AG08396 (cell line): ENCODE measurements around the gene GLT6D1.

Experiments
- DNase-seq: peaks from one replicate; pipeline ENCODE4 v3.0.0; 2012; ENCODE audit warnings: low spot score, mixed read lengths

GLT6D1 gene

DNA sequence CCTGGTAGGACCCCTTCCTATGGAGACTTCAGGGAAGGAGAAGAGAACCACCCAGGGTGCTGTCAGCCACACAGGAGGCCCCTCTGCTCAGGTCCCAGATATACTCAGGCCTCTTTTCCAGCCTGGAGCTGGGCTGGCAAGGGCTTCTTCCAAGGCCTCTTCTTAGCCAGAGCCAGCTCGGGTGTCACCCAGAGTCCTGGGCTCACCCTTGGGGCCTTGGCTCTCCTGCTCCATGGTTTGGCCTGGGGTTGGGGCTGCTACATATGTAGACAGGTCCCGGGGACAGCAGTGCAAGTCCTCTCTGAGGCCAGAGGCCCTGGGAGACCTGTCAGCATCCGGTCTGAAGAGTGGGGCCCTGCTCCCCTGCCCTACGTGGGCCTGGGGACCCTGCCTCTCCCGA is 55.0 kb downstream of the GLT6D1 start:
- no peak for DNase-seq

DNA sequence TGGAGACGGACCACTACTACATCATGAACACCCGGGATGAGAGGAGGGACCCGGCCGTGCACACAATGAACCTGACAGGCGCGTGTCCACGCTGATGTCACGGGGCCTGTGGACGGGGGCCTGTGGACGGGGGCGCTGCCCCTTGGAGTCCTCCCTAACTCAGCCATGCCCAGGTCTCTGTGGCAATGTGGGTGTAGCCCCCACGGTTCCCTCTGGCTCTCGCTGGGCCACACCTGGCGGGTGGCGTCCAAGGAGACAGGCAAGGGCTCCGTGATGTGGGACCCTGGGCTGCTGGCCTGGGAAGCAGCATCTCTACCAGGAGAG is 55.7 kb downstream of the GLT6D1 start:
- no peak for DNase-seq

DNA sequence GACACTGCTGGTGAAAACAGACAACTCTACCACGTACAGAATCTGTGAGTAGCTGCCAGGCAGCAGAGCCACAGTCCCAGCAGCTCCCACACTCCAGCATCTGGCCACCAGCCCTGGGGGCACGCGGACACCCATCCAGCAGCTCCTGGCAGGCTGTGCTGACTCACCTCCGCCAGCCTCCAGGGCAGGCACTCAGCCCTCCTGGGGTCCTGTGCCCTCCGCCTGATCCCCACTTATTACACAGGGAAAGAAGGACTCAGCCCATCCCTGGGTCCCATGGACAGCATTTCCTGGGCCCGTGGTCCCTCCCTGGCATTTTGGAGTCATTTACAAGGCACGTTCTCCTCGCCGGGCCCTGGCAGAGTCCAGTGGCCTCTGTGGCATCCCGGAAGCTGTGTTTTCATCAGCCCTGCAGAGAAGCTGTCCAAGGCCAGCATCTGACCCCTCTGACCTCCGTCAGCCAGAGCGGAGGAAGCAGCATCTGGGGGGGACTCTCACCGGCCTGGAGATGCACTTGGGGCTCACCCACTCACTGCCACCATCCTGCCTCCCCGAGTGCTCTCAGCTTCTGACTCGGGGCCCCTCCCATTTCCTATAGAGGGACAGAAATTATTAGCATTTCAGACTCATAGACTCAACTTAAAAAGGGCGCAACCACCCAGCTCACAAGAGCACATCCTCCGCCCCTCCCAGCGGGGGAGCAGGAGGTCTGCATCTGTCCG is 56.2 kb downstream of the GLT6D1 start:
- DNase-seq = no peak

DNA sequence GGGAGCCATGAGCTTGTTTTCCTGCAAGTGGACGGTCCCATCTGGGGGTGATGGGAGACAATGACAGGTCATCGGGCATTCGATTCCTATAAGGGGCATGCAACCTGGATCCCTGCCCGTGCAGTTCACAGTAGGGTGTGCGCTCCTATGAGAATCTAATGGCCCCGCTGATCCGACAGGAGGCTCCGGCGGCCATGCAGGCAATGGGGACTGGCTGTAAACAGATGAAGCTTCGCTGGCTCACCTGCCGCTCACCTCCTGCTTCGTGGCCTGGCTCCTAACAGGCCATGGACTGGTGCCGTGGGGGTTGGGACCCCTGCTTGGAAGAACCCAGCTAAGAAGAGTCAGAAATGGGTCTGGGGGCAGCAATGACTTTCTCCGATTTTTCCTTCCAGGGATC is 56.8 kb downstream of the GLT6D1 start:
- DNase-seq = no peak

DNA sequence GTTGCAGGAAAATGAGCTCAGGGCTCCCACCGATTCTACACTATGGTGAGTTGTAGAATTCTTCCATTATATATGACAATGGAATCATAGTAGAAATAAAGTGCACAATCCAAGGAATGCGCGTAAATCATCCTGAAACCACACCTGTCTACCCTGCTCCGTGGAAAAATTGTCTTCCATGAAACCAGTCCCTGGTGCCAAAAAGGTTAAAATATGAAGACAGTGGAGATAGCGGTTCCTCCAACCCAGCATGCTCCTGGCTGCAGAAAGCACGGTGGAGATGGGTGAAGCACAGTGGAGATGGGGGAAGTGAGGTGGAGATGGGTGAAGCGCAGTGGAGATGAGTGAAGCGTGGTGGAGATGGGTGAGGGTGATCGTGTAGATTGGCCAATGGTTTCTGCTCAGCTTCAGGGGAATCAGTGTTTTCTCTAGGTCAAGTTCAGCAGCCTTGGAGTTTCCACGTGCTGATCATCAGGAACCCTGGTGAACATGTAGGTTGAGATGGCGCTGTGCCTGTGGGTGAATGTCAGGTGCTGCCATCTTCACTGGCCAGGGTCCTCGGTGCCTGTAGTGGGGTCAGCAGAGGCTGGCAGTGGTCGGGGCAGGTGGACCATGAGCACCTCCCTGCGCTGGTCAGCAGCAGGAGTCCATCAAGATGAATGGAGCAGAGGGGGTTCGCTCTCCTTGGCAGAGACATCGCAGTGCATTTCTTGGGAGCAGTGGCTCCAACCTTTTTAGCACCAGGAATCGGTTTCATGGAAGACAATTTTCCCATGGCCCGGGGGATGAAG is 57.5 kb downstream of the GLT6D1 start:
- DNase-seq = no peak

DNA sequence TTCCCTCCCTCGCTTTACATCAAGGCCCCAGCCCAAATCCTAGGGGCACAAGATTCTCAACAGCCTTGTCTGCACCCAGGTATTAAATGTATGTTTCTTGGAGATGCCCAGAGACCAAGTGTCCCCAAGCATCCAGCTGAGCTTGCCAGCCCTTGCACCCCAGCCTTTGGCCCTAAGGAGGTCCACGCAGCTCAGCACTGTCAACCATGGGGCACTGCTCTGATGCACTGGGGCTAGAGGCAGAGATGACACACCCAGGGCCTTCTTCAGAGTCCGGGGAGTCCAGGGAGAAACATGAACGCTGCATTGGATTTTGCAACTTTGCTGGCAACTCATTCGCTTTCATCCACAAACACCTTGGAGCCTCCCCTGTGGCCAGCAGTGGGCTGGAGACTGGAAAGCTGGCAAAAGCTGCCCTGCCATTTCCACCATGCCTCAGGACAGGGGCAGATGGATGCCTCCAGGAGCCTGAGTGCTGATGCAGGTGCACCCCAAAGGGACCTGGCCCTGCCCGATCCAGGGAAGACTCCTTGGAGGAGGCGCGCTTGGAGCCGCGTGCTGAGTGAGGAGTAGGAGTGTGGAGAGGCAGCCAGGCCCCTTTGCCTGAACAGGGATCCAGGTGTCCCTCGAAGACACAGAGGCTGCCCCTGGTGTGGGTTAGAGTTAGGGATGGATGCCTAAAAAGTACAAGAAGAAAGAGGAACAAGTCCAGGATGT is 58.5 kb downstream of the GLT6D1 start:
- DNase-seq = no peak

DNA sequence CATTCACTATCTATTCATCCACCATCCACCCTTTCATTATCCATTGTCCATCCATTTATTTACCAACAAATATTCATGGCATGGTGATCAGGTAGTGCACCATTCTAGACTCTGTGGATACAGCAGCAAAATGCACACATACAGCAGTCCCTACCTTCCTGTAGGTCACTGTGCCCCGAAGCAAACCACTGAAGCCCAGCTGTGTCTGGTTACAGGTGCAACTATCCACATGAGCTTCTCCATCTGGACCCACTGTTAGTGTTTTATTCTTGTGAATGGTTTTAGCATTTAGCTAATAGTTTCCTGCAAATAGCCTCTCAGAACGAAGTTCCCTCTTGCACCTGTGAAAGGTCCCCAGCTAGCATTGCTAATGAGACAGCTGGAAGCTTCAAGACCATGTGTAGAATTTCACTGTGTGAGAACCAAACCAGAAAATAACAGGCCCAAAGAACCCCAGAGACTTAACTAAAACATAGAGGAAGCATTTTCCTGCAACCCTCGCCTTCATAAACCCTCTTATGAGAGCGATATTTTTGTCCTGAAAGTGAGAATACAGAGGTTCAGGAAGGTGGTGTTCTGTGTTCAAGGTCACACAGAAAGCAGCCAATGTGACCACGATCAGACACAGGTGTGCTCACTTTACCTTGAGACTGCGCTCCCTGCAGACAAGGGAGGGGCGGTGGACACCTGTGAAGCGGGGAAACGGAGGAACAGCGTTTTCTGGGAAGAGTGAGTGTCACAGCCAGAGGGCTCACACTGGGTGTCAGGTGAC is 59.3 kb downstream of the GLT6D1 start:
- no peak for DNase-seq

DNA sequence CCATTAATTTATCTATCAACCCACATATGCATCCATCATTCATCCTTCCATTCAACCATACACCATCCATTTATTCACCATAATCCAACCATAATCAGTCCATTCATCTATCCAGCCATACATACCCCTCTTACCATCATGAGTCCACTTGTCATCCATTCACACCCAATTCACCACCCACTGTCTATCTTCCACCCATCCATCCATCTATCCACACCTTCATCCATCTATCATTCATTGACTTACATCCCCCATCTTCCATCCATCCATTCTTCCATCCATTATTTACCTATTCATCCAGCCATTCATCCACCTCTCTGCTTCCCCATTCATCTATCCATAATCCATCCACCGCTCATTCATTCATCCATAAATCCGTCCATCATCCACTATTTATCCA is 60.0 kb downstream of the GLT6D1 start:
- no peak for DNase-seq

DNA sequence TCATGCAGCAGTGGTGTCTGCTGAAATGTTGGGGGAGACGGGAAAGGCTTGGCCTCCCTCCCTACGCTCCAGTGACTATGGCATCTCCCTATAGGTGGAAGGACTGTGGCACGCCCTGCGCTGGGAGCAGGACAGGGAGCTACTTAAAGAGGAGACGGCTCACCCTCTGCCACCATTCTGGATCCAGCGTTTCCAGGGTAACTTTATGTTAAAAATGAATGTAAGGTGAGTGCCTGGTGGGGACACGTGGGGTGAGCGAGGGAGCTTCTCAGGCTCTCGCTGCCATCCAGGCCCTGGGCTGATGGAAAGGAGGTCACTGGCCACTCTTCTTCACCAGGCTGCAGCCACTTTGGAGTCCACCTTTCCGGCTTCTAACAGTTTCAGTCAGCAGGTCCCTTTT is 62.1 kb downstream of the GLT6D1 start:
- DNase-seq = no peak

DNA sequence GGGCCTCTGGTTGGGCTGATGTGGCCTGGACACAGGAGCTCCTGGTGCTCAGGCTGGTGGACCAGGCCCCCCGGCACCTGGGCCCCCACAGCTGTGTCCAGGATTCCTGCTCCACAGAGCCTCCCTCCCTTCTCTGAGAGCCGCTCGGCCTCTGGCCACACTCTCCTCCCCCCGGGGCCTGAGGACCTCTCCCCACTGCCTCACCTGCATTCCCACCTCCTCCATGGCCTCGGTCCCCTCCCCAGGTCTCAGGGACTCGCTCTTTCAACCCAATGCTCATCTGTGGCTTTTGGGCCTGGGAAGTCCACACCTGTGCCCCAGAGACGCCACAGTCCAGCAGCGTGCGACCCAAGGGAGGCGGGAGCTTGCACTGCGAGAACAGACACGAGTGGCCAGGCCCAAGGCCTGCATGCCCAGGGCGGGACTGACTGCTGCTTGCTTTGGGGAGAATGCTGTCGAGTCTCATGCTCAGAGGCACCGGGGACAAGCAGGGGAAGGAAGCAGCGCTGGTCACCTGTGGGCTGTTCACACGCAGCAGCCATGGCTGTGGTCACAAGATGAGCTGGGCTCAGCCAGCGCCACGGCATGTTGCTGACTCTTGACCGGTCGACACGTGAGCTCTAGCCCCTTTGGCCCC is 63.2 kb downstream of the GLT6D1 start:
- no peak for DNase-seq

DNA sequence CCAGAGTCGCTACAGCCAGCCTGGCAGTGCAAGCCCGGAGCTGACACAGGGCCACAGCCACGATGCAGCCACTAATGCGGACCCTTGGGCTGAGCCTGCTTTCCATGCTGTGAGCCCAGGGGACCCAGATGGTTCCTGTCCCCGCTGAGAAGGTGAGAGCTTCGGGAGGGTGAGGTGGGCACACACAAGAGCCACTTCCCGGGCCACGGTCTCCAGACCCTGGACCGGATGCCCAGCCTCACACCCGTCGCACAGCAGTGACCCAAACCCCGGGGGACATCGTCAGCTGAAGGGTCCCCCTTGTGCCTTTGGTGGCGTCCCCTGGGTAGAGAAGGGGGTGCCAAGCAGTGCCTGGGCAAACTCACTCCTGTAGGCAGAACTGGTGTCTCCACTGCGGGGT is 64.4 kb downstream of the GLT6D1 start:
- no peak for DNase-seq

DNA sequence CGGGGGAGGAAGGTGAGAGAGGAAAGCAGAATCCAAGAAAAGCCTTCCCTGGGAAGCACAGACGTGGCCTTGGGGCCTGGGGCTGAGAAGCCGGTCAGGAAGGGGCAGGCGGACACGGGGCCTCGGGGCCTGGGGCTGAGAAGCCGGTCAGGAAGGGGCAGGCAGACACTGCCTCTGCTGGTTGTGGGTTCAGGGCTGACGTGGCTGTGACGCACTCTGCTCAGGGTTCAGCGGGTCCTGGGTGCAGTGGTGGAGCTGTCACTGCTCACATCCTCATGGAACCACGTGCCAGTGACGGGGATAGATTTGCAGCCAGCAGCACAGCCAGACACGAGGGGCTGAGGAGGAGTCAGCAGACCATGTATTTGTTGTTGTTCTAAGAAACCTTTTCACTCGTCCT is 65.0 kb downstream of the GLT6D1 start:
- no peak for DNase-seq
